B cell (primary cell): ENCODE results near the gene FAM200A. TPM values are rescaled to one million over a fixed set of nuclear protein-coding genes. Genes with fewer than 3 reads are reported as not detected.

ENCODE experiments used
- ATAC-seq: fragments of 200-7000 bp; cut with Tn5 transposase; one replicate; pipeline ENCODE4 v1.10.0; 2021; ENCODE audit warnings: low read depth, mild to moderate bottlenecking, moderate number of reproducible peaks, moderate library complexity
- CTCF ChIA-PET: fragments of 350-600 bp; sonication (Branson Sonifier 250); formaldehyde crosslinking; loops from one replicate; lab custom pipeline; 2021; ENCODE audit warnings: antibody characterized with exemption, inconsistent platforms; lab: Charles Lee
- POLR2A ChIA-PET: fragments of 350-600 bp; sonication (Branson Sonifier 250); formaldehyde crosslinking; loops from one replicate; lab custom pipeline; 2021; ENCODE audit warnings: antibody characterized with exemption; lab: Charles Lee
- DNase-seq: peaks from one replicate; pipeline ENCODE4 v3.0.0; 2013
- H2AFZ ChIP-seq: 2 replicates; pipeline ENCODE4 v1.6.1; 2012; ENCODE audit warnings: mild to moderate bottlenecking, low read depth, low read length; ENCODE audit not compliant: insufficient read depth, poor library complexity, severe bottlenecking
- H3K27ac ChIP-seq, 2 donors: 1 replicate in 1 of 2; 2 replicates in 1 of 2; pipeline ENCODE4 v1.5.1; 2012 to 2013; ENCODE audit warnings: low read length in 2 of 2, mild to moderate bottlenecking in 2 of 2, moderate library complexity in 1 of 2
- H3K27me3 ChIP-seq, 4 experiments: fragments of 200-600 bp in 1 of 4; sonication (generic) in 1 of 4; replicated peaks in 1 of 4; 1 replicate in 2 of 4; 2 replicates in 2 of 4; pipeline versions ENCODE4 v1.6.1 to v1.7.0; 2013 to 2016; ENCODE audit warnings: low read length in 3 of 4, mild to moderate bottlenecking in 2 of 4, mixed read lengths in 1 of 4, moderate library complexity in 1 of 4; ENCODE audit not compliant: insufficient read depth in 4 of 4, control insufficient read depth in 3 of 4; ENCODE audit errors: control extremely low read depth in 1 of 4
- H3K36me3 ChIP-seq, 2 experiments: replicated peaks in 1 of 2; 1 replicate in 1 of 2; 2 replicates in 1 of 2; pipeline versions ENCODE4 v1.6.1 to v1.7.1; 2013; ENCODE audit warnings: low read length in 1 of 2; ENCODE audit not compliant: insufficient read depth in 2 of 2, control insufficient read depth in 1 of 2; ENCODE audit errors: control extremely low read depth in 1 of 2, extremely low read depth in 1 of 2
- H3K4me1 ChIP-seq, 2 donors: fragments of 200-600 bp in 1 of 2; sonication (generic) in 1 of 2; 1 replicate in 1 of 2; 2 replicates in 1 of 2; pipeline versions ENCODE4 v1.5.1 to v1.6.1; 2013 to 2017; ENCODE audit warnings: low read length in 2 of 2; ENCODE audit not compliant: control insufficient read depth in 2 of 2, insufficient read depth in 2 of 2
- H3K4me2 ChIP-seq: replicated peaks from 2 replicates; pipeline ENCODE3; 2012; ENCODE audit warnings: mild to moderate bottlenecking, low read depth, low read length; ENCODE audit not compliant: poor library complexity, severe bottlenecking
- H3K4me3 ChIP-seq, 5 experiments: fragments of 200-600 bp in 1 of 5; sonication (generic) in 1 of 5; 1 replicate in 3 of 5; 2 replicates in 2 of 5; pipeline versions ENCODE4 v1.5.1 to v1.7.0; 2011 to 2016; ENCODE audit warnings: low read length in 4 of 5, mild to moderate bottlenecking in 4 of 5, low read depth in 2 of 5, control low read depth in 1 of 5, moderate library complexity in 1 of 5; ENCODE audit not compliant: insufficient read depth in 1 of 5; ENCODE audit errors: control extremely low read depth in 1 of 5, extremely low read depth in 1 of 5
- H3K79me2 ChIP-seq: fragments of 200-600 bp; sonication (generic); one replicate; pipeline ENCODE4 v1.6.0; 2016; ENCODE audit warnings: low read length; ENCODE audit not compliant: control insufficient read depth, insufficient read depth
- H3K9ac ChIP-seq: fragments of 200-600 bp; sonication (generic); 2 replicates; pipeline ENCODE4 v1.6.1; 2017; ENCODE audit warnings: mild to moderate bottlenecking, low read length, moderate library complexity
- H3K9me3 ChIP-seq, 3 donors: one replicate each; pipeline versions ENCODE4 v1.6.1 to v1.7.1; 2013; ENCODE audit warnings: low read length in 2 of 3; ENCODE audit not compliant: control insufficient read depth in 2 of 3, insufficient read depth in 1 of 3; ENCODE audit errors: control extremely low read depth in 1 of 3
- H4K20me1 ChIP-seq: 2 replicates; pipeline ENCODE4 v1.6.0; 2012; ENCODE audit warnings: mild to moderate bottlenecking, low read length; ENCODE audit not compliant: insufficient read depth, control insufficient read depth, poor library complexity, severe bottlenecking
- H3K27ac Mint-ChIP-seq: one replicate; pipeline ENCODE4 v1.8.0; 2021; ENCODE audit warnings: mixed read lengths
- H3K27me3 Mint-ChIP-seq: one replicate; pipeline ENCODE4 v1.8.0; 2021; ENCODE audit warnings: mixed read lengths
- H3K4me1 Mint-ChIP-seq: one replicate; pipeline ENCODE4 v1.8.0; 2021; ENCODE audit warnings: mixed read lengths
- H3K4me3 Mint-ChIP-seq: one replicate; pipeline ENCODE4 v1.8.0; 2021; ENCODE audit warnings: mixed read lengths
- H3K9me3 Mint-ChIP-seq: one replicate; pipeline ENCODE4 v1.8.0; 2022; ENCODE audit warnings: mixed read lengths; ENCODE audit not compliant: insufficient read depth
- CTCF ChIP-seq: fragments of 200-600 bp; IDR thresholded peaks from one replicate; pipeline ENCODE4 v1.8.0; 2022; ENCODE audit warnings: antibody characterized with exemption, mild to moderate bottlenecking
- EZH2 ChIP-seq: IDR thresholded peaks from 2 replicates; pipeline ENCODE4 v1.6.1; 2012; ENCODE audit warnings: borderline replicate concordance, low read depth, mild to moderate bottlenecking, moderate library complexity, low read length; ENCODE audit not compliant: insufficient read depth, poor library complexity, severe bottlenecking
- WGBS: methylation state at CpG from one replicate; pipeline ENCODE4 v1.1.5; 2013; ENCODE audit warnings: missing lambda C conversion rate; ENCODE audit not compliant: insufficient coverage; 5-methylcytosine and 5-hydroxymethylcytosine counted together
- intact Hi-C: fragments of 100-400 bp; cut with micrococcal nuclease; formaldehyde crosslinking; loops from one replicate; pipeline ENCODE4 v1.10.0; 2022
- polyA plus RNA-seq: library from polyadenylated mRNA; depleted of rRNA; stranded (reverse); fragments of >200 nt; gene quantifications from 2 replicates; pipeline ENCODE4 v1.2.3, GENCODE V29; 2012
- total RNA-seq, 2 donors: library from RNA; stranded (reverse); fragments of 120-200 nt in 1 of 2; gene quantifications; 1 replicate in 1 of 2; 2 replicates in 1 of 2; pipeline versions ENCODE4 v1.2.3 to v1.2.4, GENCODE V29; 2013 to 2022

Gene FAM200A
- total and polyA plus RNA-seq, 2 donors (not counting 1 experiment from before 2014, with no cell fraction given), result 2.1 to 11.9 TPM

- 100% methylated on average over 2 of the region's 9 CpGs for WGBS
- H4K20me1 ChIP-seq, result peaks cover 32% of the 10 kb centered on the region
- POLR2A ChIA-PET, result interaction anchor here (0.6 kb wide), 1 partner anchor 19 kb away, joined by 6 read pairs; no protein-coding TSS in a partner anchor
- H3K27me3 Mint-ChIP-seq, result no peaks in the 10 kb centered on the region
- H3K9ac ChIP-seq, result no peak overlapping the region
- no peak overlapping the region for H3K4me2 ChIP-seq
- H3K9me3 Mint-ChIP-seq, result no peaks in the 10 kb centered on the region
- H3K4me1 Mint-ChIP-seq, result peaks cover 39% of the 10 kb centered on the region
- no peak for TF ChIP-seq CTCF
- TF ChIP-seq EZH2, result no peak
- H3K4me3 Mint-ChIP-seq, result no peak overlapping the region
- no peak overlapping the region for H3K4me3 ChIP-seq
- ATAC-seq (no peak), DNase-seq (no peak)
- no peaks in the 10 kb centered on the region for H3K9me3 ChIP-seq
- H3K79me2 ChIP-seq, result peaks cover 57% of the 10 kb centered on the region
- intact Hi-C loops, result no loop called here
- no peak overlapping the region for H2AFZ ChIP-seq
- H3K27ac ChIP-seq, result peak overlapping the region in 1 of 2 donors; percentile 4
- H3K4me1 ChIP-seq, result peaks cover 12 to 18% of the 10 kb centered on the region in 2 donors
- H3K27me3 ChIP-seq, result no peaks in the 10 kb centered on the region
- CTCF ChIA-PET, result no interaction called here
- H3K36me3 ChIP-seq, result peaks cover 31 to 55% of the 10 kb centered on the region in 2 experiments
- H3K27ac Mint-ChIP-seq, result peak overlapping the region; percentile 32
Measured at GRCh38 chr7:99562114-99562784, 10.3 kb upstream of the FAM200A start.

DNA sequence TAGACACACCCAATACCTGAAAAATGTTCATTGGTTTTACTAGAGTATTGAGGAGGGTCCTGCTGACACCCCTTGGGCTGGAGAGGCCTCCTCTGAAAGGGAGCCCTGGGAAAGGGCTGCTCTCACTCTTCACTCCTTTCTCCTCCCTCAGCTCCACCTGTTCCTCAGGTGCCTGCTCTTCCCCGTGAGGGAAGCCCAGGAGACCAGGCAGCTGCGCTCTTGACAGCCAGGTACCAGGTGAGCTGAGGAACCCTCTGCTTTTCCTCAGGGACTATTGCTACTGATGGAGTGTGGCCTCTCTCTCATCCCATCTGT is 9.8 kb upstream of the FAM200A start:
- Mint-ChIP-seq H3K9me3 (no peaks in the 10 kb centered on the region), H3K27ac (no peak overlapping the region), H3K4me1 (peaks cover 42% of the 10 kb centered on the region), H3K27me3 (no peaks in the 10 kb centered on the region), H3K4me3 (no peak overlapping the region)
- H3K79me2 ChIP-seq, result peaks cover 58% of the 10 kb centered on the region
- no peak overlapping the region for H3K27ac ChIP-seq
- H3K36me3 ChIP-seq, result peaks cover 31 to 55% of the 10 kb centered on the region in 2 experiments
- ATAC-seq, result no peak
- ChIA-PET CTCF (no interaction called here), POLR2A (interaction anchor here (0.6 kb wide), 1 partner anchor 19 kb away, joined by 6 read pairs; no protein-coding TSS in a partner anchor)
- no peak overlapping the region for H3K9ac ChIP-seq
- H3K9me3 ChIP-seq, result no peaks in the 10 kb centered on the region
- no peaks in the 10 kb centered on the region for H3K27me3 ChIP-seq
- no peak overlapping the region for H3K4me2 ChIP-seq
- intact Hi-C loops, result no loop called here
- no CpG with 5 or more reads among the region's 2 CpGs for WGBS
- H2AFZ ChIP-seq, result no peak overlapping the region
- H3K4me1 ChIP-seq, result peaks cover 17 to 24% of the 10 kb centered on the region in 2 donors
- peaks cover 32% of the 10 kb centered on the region for H4K20me1 ChIP-seq
- TF ChIP-seq EZH2 (no peak), CTCF (no peak)
- no peak overlapping the region for H3K4me3 ChIP-seq
- DNase-seq, result no peak
